CD4-positive, alpha-beta T cell (primary cell): ENCODE measurements around the gene MGAT5B. TPM values are rescaled to one million over a fixed set of nuclear protein-coding genes. Genes with fewer than 3 reads are reported as not detected.

Experiments
- ATAC-seq: fragments of 200-7000 bp; cut with Tn5 transposase; one replicate; pipeline ENCODE4 v1.10.0; 2022; ENCODE audit warnings: mild to moderate bottlenecking; ENCODE audit not compliant: poor library complexity
- CTCF ChIA-PET: fragments of 350-600 bp; sonication (Branson Sonifier 250); formaldehyde crosslinking; loops from one replicate; lab custom pipeline; 2021; ENCODE audit warnings: antibody characterized with exemption, inconsistent platforms; lab: Charles Lee
- POLR2A ChIA-PET: fragments of 350-600 bp; sonication (Branson Sonifier 250); formaldehyde crosslinking; loops from one replicate; lab custom pipeline; 2021; ENCODE audit warnings: antibody characterized with exemption, inconsistent platforms; lab: Charles Lee
- DNase-seq, 14 experiments: peaks; one replicate each; pipeline ENCODE4 v3.0.0-alpha.2; 2013 to 2020; ENCODE audit warnings: mixed read lengths in 2 of 14
- H3K27ac ChIP-seq, 2 donors: one replicate each; pipeline versions ENCODE4 v1.5.1 to v1.7.0; 2013; ENCODE audit warnings: low read length in 2 of 2, low read depth in 1 of 2, mild to moderate bottlenecking in 1 of 2
- H3K27me3 ChIP-seq, 2 experiments: 1 replicate in 1 of 2; 2 replicates in 1 of 2; pipeline versions ENCODE4 v1.6.1 to v1.7.0; 2013; ENCODE audit warnings: low read length in 2 of 2, control low read depth in 1 of 2, mild to moderate bottlenecking in 1 of 2, moderate library complexity in 1 of 2; ENCODE audit not compliant: insufficient read depth in 2 of 2, control insufficient read depth in 1 of 2
- H3K36me3 ChIP-seq: one replicate; pipeline ENCODE4 v1.6.1; 2013; ENCODE audit warnings: low read length, control low read depth; ENCODE audit not compliant: insufficient read depth
- H3K4me1 ChIP-seq: one replicate; pipeline ENCODE4 v1.6.1; 2013; ENCODE audit warnings: low read length, control low read depth; ENCODE audit not compliant: insufficient read depth
- H3K4me3 ChIP-seq: one replicate; pipeline ENCODE4 v1.5.1; 2013; ENCODE audit warnings: mild to moderate bottlenecking, low read length, moderate library complexity
- H3K9me3 ChIP-seq, 2 experiments: 1 replicate in 1 of 2; 2 replicates in 1 of 2; pipeline versions ENCODE4 v1.6.1 to v1.7.0; 2013; ENCODE audit warnings: low read length in 2 of 2, mild to moderate bottlenecking in 2 of 2, control low read depth in 1 of 2, moderate library complexity in 1 of 2; ENCODE audit not compliant: control insufficient read depth in 1 of 2, insufficient read depth in 1 of 2
- H3K27ac Mint-ChIP-seq: one replicate; pipeline ENCODE4 v1.8.0; 2020; ENCODE audit warnings: mixed read lengths
- H3K27me3 Mint-ChIP-seq: one replicate; pipeline ENCODE4 v1.8.0; 2021; ENCODE audit warnings: mixed read lengths
- H3K36me3 Mint-ChIP-seq: one replicate; pipeline ENCODE4 v1.8.0; 2021; ENCODE audit warnings: low read depth, mixed read lengths
- H3K4me1 Mint-ChIP-seq: one replicate; pipeline ENCODE4 v1.8.0; 2021; ENCODE audit warnings: low read depth, mixed read lengths
- H3K4me3 Mint-ChIP-seq: one replicate; pipeline ENCODE4 v1.8.0; 2020; ENCODE audit warnings: mild to moderate bottlenecking, mixed read lengths
- H3K9me3 Mint-ChIP-seq: one replicate; pipeline ENCODE4 v1.8.0; 2020; ENCODE audit warnings: mixed read lengths
- CTCF ChIP-seq: fragments of 200-600 bp; IDR thresholded peaks from one replicate; pipeline ENCODE4 v1.8.0; 2022; ENCODE audit warnings: antibody characterized with exemption, mild to moderate bottlenecking
- intact Hi-C, 2 experiments: fragments of 100-400 bp; cut with DNase I in 1 of 2; cut with micrococcal nuclease in 1 of 2; formaldehyde crosslinking; loops; one replicate each; pipeline versions ENCODE4 v1.15.1 to v1.9.0; 2023 to 2025; cut with DNase I, micrococcal nuclease
- total RNA-seq, 174 experiments: library from RNA in 2 of 174; stranded (reverse) in 2 of 174; gene quantifications; one replicate each; pipeline ENCODE4 v1.2.3 and lab custom pipeline; 2021 to 2026

Gene MGAT5B
- total RNA-seq, 2 experiments from 2014 or later = 0.28 to 0.77 TPM

GRCh38 chr17:76948726-76949342 is 80.6 kb downstream of the MGAT5B start:
- DNase-seq (no peak), ATAC-seq (no peak)
- Histone ChIP-seq H3K4me1 (no peaks in the 10 kb centered on the region), H3K27ac (no peak overlapping the region), H3K36me3 (no peaks in the 10 kb centered on the region), H3K4me3 (no peak overlapping the region), H3K27me3 (no peaks in the 10 kb centered on the region), H3K9me3 (no peaks in the 10 kb centered on the region)
- Mint-ChIP-seq H3K9me3 (no peaks in the 10 kb centered on the region), H3K27ac (no peak overlapping the region), H3K4me1 (no peaks in the 10 kb centered on the region), H3K27me3 (no peaks in the 10 kb centered on the region), H3K4me3 (no peak overlapping the region), H3K36me3 (no peaks in the 10 kb centered on the region)
- CTCF ChIA-PET = no interaction called here
- TF ChIP-seq CTCF = no peak
- POLR2A ChIA-PET = no interaction called here
- intact Hi-C loops = no loop called here

GRCh38 chr17:76949913-76950695 is 81.9 kb downstream of the MGAT5B start:
- intact Hi-C loops = loop anchor here in 1 of 2 experiments (5.0 kb wide), 1 partner anchor 82 kb away; no protein-coding TSS in a partner anchor
- CTCF ChIA-PET = no interaction called here
- Histone ChIP-seq H3K4me3 (no peak overlapping the region), H3K27ac (no peak overlapping the region), H3K4me1 (no peaks in the 10 kb centered on the region), H3K36me3 (no peaks in the 10 kb centered on the region), H3K9me3 (no peaks in the 10 kb centered on the region), H3K27me3 (no peaks in the 10 kb centered on the region)
- Mint-ChIP-seq H3K4me1 (no peaks in the 10 kb centered on the region), H3K27me3 (no peaks in the 10 kb centered on the region), H3K4me3 (no peak overlapping the region), H3K27ac (no peak overlapping the region), H3K9me3 (no peaks in the 10 kb centered on the region), H3K36me3 (no peaks in the 10 kb centered on the region)
- TF ChIP-seq CTCF = no peak
- ATAC-seq (no peak), DNase-seq (no peak)
- POLR2A ChIA-PET = no interaction called here

- no peak for DNase-seq
- Mint-ChIP-seq H3K36me3 (no peaks in the 10 kb centered on the region), H3K4me1 (no peaks in the 10 kb centered on the region), H3K27me3 (no peaks in the 10 kb centered on the region), H3K4me3 (no peak overlapping the region), H3K9me3 (no peaks in the 10 kb centered on the region), H3K27ac (no peak overlapping the region)
- Histone ChIP-seq H3K4me1 (no peaks in the 10 kb centered on the region), H3K9me3 (no peaks in the 10 kb centered on the region), H3K27ac (no peak overlapping the region), H3K27me3 (no peaks in the 10 kb centered on the region), H3K36me3 (no peaks in the 10 kb centered on the region), H3K4me3 (no peak overlapping the region)
- intact Hi-C loops = loop anchor here in 1 of 2 experiments (5.0 kb wide), 1 partner anchor 81 kb away; no protein-coding TSS in a partner anchor
- ChIA-PET CTCF (no interaction called here), POLR2A (interaction anchor here (0.6 kb wide), 1 partner anchor 18 kb away, joined by 3 read pairs; no protein-coding TSS in a partner anchor)
- no peak for ATAC-seq
- TF ChIP-seq CTCF = no peak
These were observed 83.2 kb downstream of the MGAT5B start for GRCh38 chr17:76951375-76951905.
